OCI-LY7 (cell line): ENCODE data around the gene CHST14. TPM values are rescaled to one million over a fixed set of nuclear protein-coding genes. Genes with fewer than 3 reads are reported as not detected.

Experiments
- BruUV-seq: library from RNA; stranded (reverse); fragments of 400-500 nt; replicated peaks from 2 replicates; lab custom pipeline; 2021; lab: Mats Ljungman, UMichigan
- CTCF ChIA-PET: fragments of 300-600 bp; sonication (Branson Sonifier 250); formaldehyde crosslinking; loops from one replicate; lab custom pipeline; 2022; ENCODE audit warnings: antibody characterized with exemption; ENCODE audit not compliant: unreplicated experiment; lab: Charles Lee
- POLR2A ChIA-PET: fragments of 300-600 bp; sonication (Branson Sonifier 250); formaldehyde crosslinking; loops from one replicate; lab custom pipeline; 2022; ENCODE audit warnings: antibody characterized with exemption; lab: Charles Lee
- DNase-seq: peaks from one replicate; pipeline ENCODE4 v3.0.0-alpha.2; 2015; ENCODE audit warnings: low spot score
- H2AFZ ChIP-seq: fragments of 200-600 bp; sonication (generic), shearing (Covaris generic); 2 replicates; pipeline ENCODE4 v1.6.1; 2014; ENCODE audit warnings: mild to moderate bottlenecking, antibody characterized with exemption, low read length, moderate library complexity
- H3K27ac ChIP-seq: fragments of 200-600 bp; sonication (generic); 2 replicates; pipeline ENCODE4 v1.5.1; 2014; ENCODE audit warnings: mixed run types, low read depth, mild to moderate bottlenecking, moderate library complexity, low read length, inconsistent platforms; ENCODE audit not compliant: poor library complexity, severe bottlenecking
- H3K36me3 ChIP-seq: fragments of 200-600 bp; sonication (generic); 2 replicates; pipeline ENCODE4 v1.6.1; 2014; ENCODE audit warnings: mild to moderate bottlenecking, antibody characterized with exemption, low read length, moderate library complexity, mixed read lengths; ENCODE audit not compliant: insufficient read depth
- H3K4me1 ChIP-seq: fragments of 200-600 bp; sonication (generic); 2 replicates; pipeline ENCODE4 v1.5.1; 2014; ENCODE audit warnings: mild to moderate bottlenecking, low read length; ENCODE audit not compliant: insufficient read depth, poor library complexity, severe bottlenecking
- H3K4me2 ChIP-seq: fragments of 200-600 bp; sonication (generic); 2 replicates; pipeline ENCODE4 v1.6.1; 2014; ENCODE audit warnings: mild to moderate bottlenecking, low read length
- H3K4me3 ChIP-seq: fragments of 200-600 bp; sonication (generic); 2 replicates; pipeline ENCODE4 v1.5.1; 2014; ENCODE audit warnings: mild to moderate bottlenecking, low read depth, low read length; ENCODE audit not compliant: poor library complexity, severe bottlenecking
- H3K79me2 ChIP-seq: fragments of 200-600 bp; sonication (generic); 2 replicates; pipeline ENCODE4 v1.6.1; 2016; ENCODE audit warnings: low read depth, mild to moderate bottlenecking, low read length, moderate library complexity, mixed read lengths; ENCODE audit not compliant: insufficient read depth
- H3K9me2 ChIP-seq: fragments of 200-600 bp; sonication (generic); 2 replicates; pipeline ENCODE4 v1.6.1; 2016; ENCODE audit warnings: mild to moderate bottlenecking, low read length, mixed read lengths; ENCODE audit not compliant: insufficient read depth
- H3K9me3 ChIP-seq: fragments of 200-600 bp; sonication (generic); 2 replicates; pipeline ENCODE4 v1.6.1; 2014; ENCODE audit warnings: mild to moderate bottlenecking, mixed run types, low read length, mixed read lengths
- H4K20me1 ChIP-seq: fragments of 200-600 bp; sonication (generic); 2 replicates; pipeline ENCODE4 v1.6.1; 2014; ENCODE audit warnings: mild to moderate bottlenecking, antibody characterized with exemption, low read length, moderate library complexity, mixed read lengths; ENCODE audit not compliant: insufficient read depth
- EZH2phosphoT487 ChIP-seq: fragments of 200-600 bp; sonication (generic); IDR thresholded peaks from 2 replicates; pipeline ENCODE4 v1.6.1; 2018; ENCODE audit warnings: low read depth, borderline replicate concordance, mild to moderate bottlenecking, mixed run types, antibody characterized with exemption, low read length, moderate library complexity, mixed read lengths
- intact Hi-C: fragments of 100-400 bp; cut with micrococcal nuclease; formaldehyde crosslinking; loops from one replicate; pipeline ENCODE4 v1.10.0; 2022; ENCODE audit not compliant: unreplicated experiment
- total RNA-seq, 2 experiments: library from RNA; depleted of rRNA in 1 of 2; stranded (reverse); fragments of >200 nt in 1 of 2; shearing (Covaris generic) in 1 of 2; gene quantifications; 2 replicates each; pipeline ENCODE4 v1.2.3, GENCODE V29; 2014 to 2022
- TF ChIP-seq, protein P1 (sequence below): fragments of 200-600 bp; sonication (generic); conservative IDR thresholded peaks from 2 replicates; pipeline ENCODE4 v1.5.1; 2014; ENCODE audit warnings: mild to moderate bottlenecking, antibody characterized with exemption, low read length, moderate library complexity, mixed read lengths

The CHST14 gene
- total RNA-seq, 2 experiments from 2014 or later, result 7.3 to 15.3 TPM

DNA sequence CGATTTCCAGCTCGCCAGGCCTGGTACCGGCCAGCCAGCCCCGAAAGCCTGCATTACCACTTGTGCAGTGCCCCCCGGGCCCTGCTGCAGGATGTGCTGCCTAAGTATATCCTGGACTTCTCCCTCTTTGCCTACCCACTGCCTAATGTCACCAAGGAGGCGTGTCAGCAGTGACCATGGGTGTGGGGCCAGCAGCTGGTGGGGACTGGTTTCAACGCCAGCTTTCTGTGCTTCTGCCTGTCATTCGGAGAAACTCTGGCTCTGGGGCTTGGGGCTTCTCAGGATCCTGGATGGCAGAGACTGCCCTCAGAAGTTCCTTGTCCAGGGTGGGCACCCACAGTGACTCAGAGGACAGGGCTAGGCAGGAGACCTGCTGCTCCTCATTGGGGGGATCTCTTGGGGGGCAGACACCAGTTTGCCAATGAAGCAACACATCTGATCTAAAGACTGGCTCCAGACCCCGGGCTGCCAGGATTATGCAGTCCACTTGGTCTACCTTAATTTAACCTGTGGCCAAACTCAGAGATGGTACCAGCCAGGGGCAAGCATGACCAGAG, 1.5 kb downstream of the CHST14 start:
- H3K27ac ChIP-seq, result no peak overlapping the region
- no peaks in the 10 kb centered on the region for H4K20me1 ChIP-seq
- peak overlapping the region; percentile 79 for H3K4me2 ChIP-seq
- no peaks in the 10 kb centered on the region for H3K9me2 ChIP-seq
- POLR2A ChIA-PET, result no interaction called here
- no peak for TF ChIP-seq EZH2phosphoT487
- TF ChIP-seq, protein P1, sequence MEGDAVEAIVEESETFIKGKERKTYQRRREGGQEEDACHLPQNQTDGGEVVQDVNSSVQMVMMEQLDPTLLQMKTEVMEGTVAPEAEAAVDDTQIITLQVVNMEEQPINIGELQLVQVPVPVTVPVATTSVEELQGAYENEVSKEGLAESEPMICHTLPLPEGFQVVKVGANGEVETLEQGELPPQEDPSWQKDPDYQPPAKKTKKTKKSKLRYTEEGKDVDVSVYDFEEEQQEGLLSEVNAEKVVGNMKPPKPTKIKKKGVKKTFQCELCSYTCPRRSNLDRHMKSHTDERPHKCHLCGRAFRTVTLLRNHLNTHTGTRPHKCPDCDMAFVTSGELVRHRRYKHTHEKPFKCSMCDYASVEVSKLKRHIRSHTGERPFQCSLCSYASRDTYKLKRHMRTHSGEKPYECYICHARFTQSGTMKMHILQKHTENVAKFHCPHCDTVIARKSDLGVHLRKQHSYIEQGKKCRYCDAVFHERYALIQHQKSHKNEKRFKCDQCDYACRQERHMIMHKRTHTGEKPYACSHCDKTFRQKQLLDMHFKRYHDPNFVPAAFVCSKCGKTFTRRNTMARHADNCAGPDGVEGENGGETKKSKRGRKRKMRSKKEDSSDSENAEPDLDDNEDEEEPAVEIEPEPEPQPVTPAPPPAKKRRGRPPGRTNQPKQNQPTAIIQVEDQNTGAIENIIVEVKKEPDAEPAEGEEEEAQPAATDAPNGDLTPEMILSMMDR, result no peak
- H3K36me3 ChIP-seq, result no peaks in the 10 kb centered on the region
- BruUV-seq, result no TSS peak
- no peaks in the 10 kb centered on the region for H3K9me3 ChIP-seq
- H3K4me3 ChIP-seq, result peak overlapping the region; percentile 70
- CTCF ChIA-PET, result interaction anchor here (0.6 kb wide), 1 partner anchor 204 kb away, joined by 3 read pairs; no protein-coding TSS in a partner anchor
- DNase-seq, result no peak
- H2AFZ ChIP-seq, result no peak overlapping the region
- no peaks in the 10 kb centered on the region for H3K4me1 ChIP-seq
- intact Hi-C loops, result no loop called here
- no peaks in the 10 kb centered on the region for H3K79me2 ChIP-seq

DNA sequence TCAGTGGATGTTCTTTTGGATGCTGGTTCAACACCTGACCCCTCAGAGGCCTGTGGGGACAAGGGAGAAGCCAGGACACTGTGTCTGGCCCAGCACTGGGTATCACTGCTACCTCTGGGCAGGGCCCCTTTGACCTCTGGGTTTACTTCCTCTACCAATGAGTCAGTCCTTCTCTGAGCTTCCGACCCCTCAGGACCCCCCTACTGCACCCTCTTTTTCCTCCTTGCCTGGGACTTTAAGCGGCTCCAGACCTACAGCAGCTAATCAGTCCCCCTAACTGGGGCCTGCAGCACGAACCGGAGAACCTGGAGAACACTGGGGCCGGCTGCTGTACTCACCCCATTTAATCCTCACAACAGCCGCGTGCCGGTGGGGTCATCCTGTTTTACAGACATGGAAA, 3.8 kb downstream of the CHST14 start:
- Histone ChIP-seq H2AFZ (no peak overlapping the region), H3K36me3 (no peaks in the 10 kb centered on the region), H4K20me1 (no peaks in the 10 kb centered on the region), H3K79me2 (no peaks in the 10 kb centered on the region), H3K9me2 (no peaks in the 10 kb centered on the region), H3K4me2 (no peak overlapping the region), H3K9me3 (no peaks in the 10 kb centered on the region), H3K4me1 (no peaks in the 10 kb centered on the region), H3K4me3 (no peak overlapping the region), H3K27ac (no peak overlapping the region)
- DNase-seq, result no peak
- no TSS peak for BruUV-seq
- intact Hi-C loops, result no loop called here
- ChIA-PET POLR2A (no interaction called here), CTCF (no interaction called here)
- TF ChIP-seq, protein P1, result no peak
- TF ChIP-seq EZH2phosphoT487, result no peak

DNA sequence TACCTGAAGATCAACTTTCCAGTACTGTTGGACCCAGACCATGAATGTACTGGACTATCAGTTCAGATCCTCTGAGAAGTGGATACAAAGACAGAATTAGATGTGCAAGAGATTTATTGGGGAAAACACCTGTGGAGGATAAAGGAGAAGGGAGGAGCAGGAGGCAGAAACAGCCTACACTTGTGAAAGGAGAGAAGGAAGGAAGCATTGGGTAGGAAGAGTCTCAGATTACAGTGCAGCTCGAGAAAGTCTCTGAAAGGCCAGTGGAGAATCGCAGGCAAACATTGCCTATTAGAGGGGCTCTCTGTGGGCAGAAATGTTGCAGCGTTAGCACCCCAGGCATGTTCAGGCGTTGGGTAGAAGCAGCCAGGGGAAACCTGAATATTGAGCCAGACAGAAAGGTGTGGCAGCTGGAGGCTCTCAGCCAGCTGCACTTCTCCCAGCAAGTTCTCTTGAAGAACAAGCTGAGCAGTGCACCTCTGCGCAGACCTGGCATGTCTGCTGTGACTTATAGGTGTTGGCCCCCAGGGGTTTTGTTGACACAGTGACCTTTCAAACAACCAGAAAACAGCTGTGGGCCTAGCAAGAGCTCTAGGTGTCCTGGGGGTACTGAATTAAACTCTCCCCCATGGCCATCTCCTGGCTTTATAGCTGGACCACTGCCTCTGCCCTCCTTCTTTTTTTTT, 7.0 kb downstream of the CHST14 start:
- CTCF ChIA-PET, result no interaction called here
- DNase-seq, result no peak
- Histone ChIP-seq H3K4me2 (no peak overlapping the region), H3K4me1 (no peaks in the 10 kb centered on the region), H2AFZ (no peak overlapping the region), H3K9me3 (no peaks in the 10 kb centered on the region), H3K27ac (no peak overlapping the region), H3K79me2 (no peaks in the 10 kb centered on the region), H3K9me2 (no peaks in the 10 kb centered on the region), H4K20me1 (no peaks in the 10 kb centered on the region), H3K36me3 (no peaks in the 10 kb centered on the region), H3K4me3 (no peak overlapping the region)
- BruUV-seq, result no TSS peak
- intact Hi-C loops, result no loop called here
- TF ChIP-seq, protein P1, result no peak
- TF ChIP-seq EZH2phosphoT487, result no peak
- POLR2A ChIA-PET, result no interaction called here
